Esophagus muscularis mucosa (tissue), 4 donors: ENCODE results near the gene MDFIC.

Experiments used
- EP300 ChIP-seq: sonication (generic); formaldehyde crosslinking; IDR thresholded peaks from one replicate; pipeline ENCODE4 v1.6.1; 2017; ENCODE audit warnings: antibody characterized with exemption
- POLR2A ChIP-seq: fragments of 450-650 bp; IDR thresholded peaks from one replicate; pipeline ENCODE4 v1.6.1; 2017; ENCODE audit warnings: antibody characterized with exemption, moderate library complexity, mild to moderate bottlenecking, low read depth
- POLR2AphosphoS5 ChIP-seq, 2 donors: sonication (generic); formaldehyde crosslinking; IDR thresholded peaks; one replicate each; pipeline ENCODE4 v1.6.1; 2017; ENCODE audit warnings: antibody characterized with exemption in 2 of 2
- TF ChIP-seq, protein P1 (sequence below), 3 experiments: fragments of 200-600 bp in 2 of 3; fragments of 450-650 bp in 1 of 3; sonication (generic) in 2 of 3; IDR thresholded peaks; one replicate each; pipeline ENCODE4 v1.5.1; 2017 to 2019; ENCODE audit warnings: antibody characterized with exemption in 3 of 3, mild to moderate bottlenecking in 2 of 3, moderate library complexity in 1 of 3

GRCh38 chr7:115005251-115005650 lies 83.4 kb downstream of the MDFIC start:
- TF ChIP-seq POLR2A (no peak), POLR2AphosphoS5 (IDR thresholded peaks at IDR 0.05) (no peak), EP300 (no peak)
- TF ChIP-seq, protein P1, sequence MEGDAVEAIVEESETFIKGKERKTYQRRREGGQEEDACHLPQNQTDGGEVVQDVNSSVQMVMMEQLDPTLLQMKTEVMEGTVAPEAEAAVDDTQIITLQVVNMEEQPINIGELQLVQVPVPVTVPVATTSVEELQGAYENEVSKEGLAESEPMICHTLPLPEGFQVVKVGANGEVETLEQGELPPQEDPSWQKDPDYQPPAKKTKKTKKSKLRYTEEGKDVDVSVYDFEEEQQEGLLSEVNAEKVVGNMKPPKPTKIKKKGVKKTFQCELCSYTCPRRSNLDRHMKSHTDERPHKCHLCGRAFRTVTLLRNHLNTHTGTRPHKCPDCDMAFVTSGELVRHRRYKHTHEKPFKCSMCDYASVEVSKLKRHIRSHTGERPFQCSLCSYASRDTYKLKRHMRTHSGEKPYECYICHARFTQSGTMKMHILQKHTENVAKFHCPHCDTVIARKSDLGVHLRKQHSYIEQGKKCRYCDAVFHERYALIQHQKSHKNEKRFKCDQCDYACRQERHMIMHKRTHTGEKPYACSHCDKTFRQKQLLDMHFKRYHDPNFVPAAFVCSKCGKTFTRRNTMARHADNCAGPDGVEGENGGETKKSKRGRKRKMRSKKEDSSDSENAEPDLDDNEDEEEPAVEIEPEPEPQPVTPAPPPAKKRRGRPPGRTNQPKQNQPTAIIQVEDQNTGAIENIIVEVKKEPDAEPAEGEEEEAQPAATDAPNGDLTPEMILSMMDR (IDR thresholded peaks at IDR 0.05): no peak
